GM21381 (cell line): Measurements from ENCODE around the gene CKLF.
A peak's percentile ranks its signal among the peaks of the same experiment; 100 is the strongest.

ENCODE experiments used
- ATAC-seq: cut with Tn5 transposase; IDR thresholded peaks from one replicate; pipeline ENCODE4 v1.9.1; 2021; ENCODE audit warnings: mild to moderate bottlenecking, moderate library complexity; ENCODE audit not compliant: unreplicated experiment

CKLF gene

DNA sequence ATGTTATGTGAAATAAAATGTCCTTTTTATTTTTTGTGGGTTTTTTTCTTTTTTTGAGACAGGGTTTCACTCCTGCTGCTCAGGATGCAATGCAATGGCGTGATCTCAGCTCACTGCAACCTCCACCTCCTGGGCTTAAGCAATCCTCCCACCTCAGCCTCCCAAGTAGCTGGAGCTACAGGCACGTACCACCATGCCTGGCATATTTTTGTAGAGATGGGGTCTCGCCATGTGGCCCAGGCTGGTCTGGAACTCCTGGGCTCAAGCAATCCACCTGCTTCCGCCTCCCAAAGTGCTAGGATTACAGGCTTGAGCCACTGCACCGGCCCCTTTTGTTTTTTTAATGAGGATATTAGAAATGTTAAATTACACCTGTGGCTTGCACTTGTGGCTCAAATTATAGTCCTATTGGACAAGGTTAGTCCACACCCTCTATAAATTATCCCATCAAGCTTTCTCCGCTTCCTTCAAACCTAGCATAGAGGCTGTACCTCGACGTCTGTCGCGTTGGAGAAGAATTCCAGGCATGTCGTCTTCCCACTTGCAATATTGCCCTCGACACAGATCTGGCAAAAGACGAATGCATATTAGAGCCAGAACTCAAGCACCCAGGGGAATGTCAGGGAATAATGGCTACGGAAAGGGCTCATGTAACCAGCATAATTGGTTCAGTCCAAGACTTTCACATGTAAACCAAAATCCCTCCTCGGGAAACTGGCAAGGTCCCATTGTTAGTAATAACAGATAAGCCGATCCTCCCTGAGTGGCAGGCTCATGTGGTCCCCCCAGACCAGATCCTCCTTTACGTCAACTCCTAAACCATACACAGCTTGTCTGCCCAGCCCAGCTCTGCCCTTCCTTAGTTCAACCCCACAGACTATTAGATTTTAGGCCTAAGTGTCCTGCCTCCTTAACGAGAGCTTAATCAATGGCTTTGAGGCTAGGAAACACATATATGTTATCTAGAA, 10.7 kb upstream of the CKLF start:
- ATAC-seq = no peak

- no peak for ATAC-seq
Observed at GRCh38 chr16:66542396-66542795, 10.0 kb upstream of the CKLF start.

GRCh38 chr16:66543541-66543940, 8.8 kb upstream of the CKLF start:
- no peak for ATAC-seq

- ATAC-seq = no peak
Observed at GRCh38 chr16:66544016-66544757, 8.2 kb upstream of the CKLF start.

- no peak for ATAC-seq
Observed at GRCh38 chr16:66547101-66547989, 5.0 kb upstream of the CKLF start.

- no peak for ATAC-seq
Observed at GRCh38 chr16:66548068-66548467, 4.3 kb upstream of the CKLF start.

DNA sequence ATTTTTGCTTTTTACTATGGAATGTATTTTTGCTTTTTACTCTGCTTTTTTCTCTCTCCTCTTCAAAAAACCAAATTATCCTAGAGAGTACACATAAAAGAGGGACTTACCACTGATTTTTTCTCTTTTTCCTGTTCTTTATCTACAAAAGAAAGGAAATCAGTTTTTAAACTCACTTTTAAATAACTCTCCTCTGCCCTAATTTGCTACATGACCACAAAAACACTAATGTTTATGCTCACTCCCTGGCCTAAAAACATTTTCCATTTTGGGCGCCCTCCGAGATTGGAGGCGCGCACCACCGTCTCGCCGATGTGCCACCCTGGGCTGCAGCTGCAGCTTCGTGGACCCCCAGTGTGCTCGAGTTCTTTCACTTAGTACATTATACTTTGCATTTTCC, 3.5 kb upstream of the CKLF start:
- no peak for ATAC-seq

GRCh38 chr16:66549284-66550131, 2.9 kb upstream of the CKLF start, which contains the start of gene TK2:
Gene TK2, minus strand, starts transcription at chr16:66550122. Its CDS starts 61 bp downstream, at chr16:66550061.
- peak; percentile 30 for ATAC-seq

DNA sequence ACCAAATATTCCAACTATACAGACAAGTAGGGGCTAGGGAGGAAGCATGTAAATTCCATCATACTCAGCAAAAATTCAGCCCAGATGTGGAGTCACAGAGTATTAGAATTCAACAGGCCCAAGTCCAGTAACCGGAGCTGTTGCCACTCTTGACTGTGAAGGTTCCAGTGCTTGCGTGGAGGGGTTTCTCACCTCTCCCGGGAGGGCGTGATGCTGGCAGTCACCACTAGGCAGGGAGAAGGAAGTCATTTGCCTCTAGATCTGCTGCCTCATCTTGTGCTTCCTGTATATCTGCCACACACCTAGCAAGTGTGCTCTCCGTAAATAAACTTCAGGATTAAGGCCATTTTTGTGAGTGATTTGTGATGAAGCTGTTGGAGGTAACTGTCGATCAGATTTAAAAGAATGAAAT, 1.0 kb upstream of the CKLF start:
- ATAC-seq = no peak

GRCh38 chr16:66551788-66552285, 539 bp upstream of the CKLF start:
- peak; percentile 5 for ATAC-seq

GRCh38 chr16:66553223-66553622, 847 bp downstream of the CKLF start:
- ATAC-seq = no peak

GRCh38 chr16:66554021-66554420, 1.6 kb downstream of the CKLF start:
- no peak for ATAC-seq

GRCh38 chr16:66554495-66554894, 2.1 kb downstream of the CKLF start:
- no peak for ATAC-seq

DNA sequence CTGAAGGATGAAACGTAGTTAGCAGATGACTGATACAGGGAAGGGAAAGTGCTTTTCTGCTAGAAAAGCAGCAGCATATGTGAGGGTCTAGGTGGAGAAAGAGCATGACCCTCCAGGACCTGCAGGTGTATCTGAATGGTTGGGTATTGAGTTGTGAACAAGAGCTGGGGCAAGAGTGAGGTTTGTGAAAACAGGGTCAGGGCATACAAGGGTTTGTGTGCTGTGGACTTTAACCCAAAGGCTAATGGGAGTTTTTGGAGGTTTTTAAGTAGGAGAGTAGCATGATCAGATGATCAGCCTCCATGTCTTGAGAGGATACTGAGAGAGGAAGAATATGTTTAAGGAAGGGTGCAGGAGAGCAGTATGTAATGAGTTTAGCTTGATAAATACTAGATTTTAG, 7.7 kb downstream of the CKLF start:
- ATAC-seq = no peak

DNA sequence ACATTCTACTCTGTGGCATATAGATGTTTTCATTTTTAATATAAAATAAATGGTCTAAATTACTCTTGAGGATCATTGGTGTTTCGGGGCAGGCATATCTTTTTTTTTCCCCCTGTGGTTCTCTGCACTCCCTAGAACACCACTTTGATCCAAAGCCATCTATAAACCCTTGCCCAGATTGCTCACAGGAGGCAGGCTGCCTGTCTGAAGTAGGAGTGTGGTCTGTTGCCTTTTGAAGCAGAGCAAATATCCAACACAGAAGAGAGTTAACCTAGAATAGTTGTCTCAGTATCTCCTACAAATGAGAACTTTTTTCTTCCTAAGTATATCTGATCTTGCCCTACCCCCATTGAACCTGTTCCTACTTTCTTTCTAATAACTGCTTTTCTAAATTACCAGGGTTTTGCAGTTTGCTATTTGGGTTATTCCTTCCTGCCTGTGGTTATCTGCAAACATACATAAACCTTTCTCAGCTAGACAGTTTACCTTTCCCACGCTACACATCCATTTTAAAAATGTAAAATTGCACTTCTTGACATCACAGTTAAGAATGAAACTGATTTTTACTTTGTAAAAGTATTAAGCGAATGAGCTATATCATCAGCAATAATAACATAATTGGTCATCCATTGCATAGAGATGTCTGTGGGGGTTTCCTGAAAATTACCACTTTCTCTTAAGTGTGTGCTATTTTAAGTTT, 9.2 kb downstream of the CKLF start:
- no peak for ATAC-seq

DNA sequence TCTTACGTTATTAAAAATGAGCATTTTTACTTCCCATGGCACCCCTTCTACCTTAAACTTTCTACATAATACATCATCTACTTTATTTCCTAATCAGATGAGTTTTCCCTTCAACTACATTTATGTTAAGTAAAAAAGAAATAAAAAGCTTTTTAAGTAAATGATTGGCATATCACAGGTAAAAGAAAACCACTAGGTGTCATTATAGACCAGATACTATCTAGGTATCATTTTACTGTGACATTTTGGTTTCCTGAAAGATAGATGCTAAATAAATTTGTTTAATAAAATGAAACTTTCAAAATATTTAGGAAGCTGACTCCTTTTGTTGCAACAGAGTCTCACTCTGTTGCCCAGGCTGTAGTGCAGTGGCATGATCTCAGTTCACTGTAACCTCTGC, 10.0 kb downstream of the CKLF start:
- no peak for ATAC-seq

GRCh38 chr16:66562986-66563385, 10.6 kb downstream of the CKLF start:
- no peak for ATAC-seq

- no peak for ATAC-seq
Observed at GRCh38 chr16:66563574-66564334, 11.4 kb downstream of the CKLF start.
